HG02623 (cell line): Measurements from ENCODE around the gene C4A.
"Not testable (repeated sequence)": the region's sequence is repeated elsewhere in the genome, so short reads cannot be mapped to it uniquely, and the experiment has no call there.

ENCODE experiments used
- ATAC-seq: cut with Tn5 transposase; IDR thresholded peaks from one replicate; pipeline ENCODE4 v1.9.1; 2021; ENCODE audit warnings: moderate library complexity; ENCODE audit not compliant: unreplicated experiment

Gene C4A

DNA sequence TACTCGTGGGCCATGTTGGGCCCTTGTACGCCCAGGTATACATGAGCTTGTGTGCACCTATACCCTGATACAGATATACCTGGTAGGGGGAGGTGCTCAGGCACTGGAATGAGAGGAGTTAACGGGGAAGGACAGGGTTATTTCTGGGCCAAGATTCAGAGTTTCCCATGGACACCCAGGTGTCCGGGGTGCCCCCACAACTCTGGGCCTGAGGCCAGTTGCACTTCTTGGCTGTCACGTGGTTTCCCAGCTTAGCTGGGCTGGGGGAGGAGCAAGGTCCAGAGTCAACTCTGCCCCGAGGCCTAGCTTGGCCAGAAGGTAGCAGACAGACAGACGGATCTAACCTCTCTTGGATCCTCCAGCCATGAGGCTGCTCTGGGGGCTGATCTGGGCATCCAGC lies at the start of gene C4A:
Gene C4A, plus strand, starts transcription at position 314 of the 400 bp plus-strand sequence. Its CDS starts 51 bp downstream, at position 365.
- not testable (repeated sequence) for ATAC-seq

GRCh38 chr6:31932137-31932536 lies 49.7 kb upstream of the C4A start:
- not testable (repeated sequence) for ATAC-seq

DNA sequence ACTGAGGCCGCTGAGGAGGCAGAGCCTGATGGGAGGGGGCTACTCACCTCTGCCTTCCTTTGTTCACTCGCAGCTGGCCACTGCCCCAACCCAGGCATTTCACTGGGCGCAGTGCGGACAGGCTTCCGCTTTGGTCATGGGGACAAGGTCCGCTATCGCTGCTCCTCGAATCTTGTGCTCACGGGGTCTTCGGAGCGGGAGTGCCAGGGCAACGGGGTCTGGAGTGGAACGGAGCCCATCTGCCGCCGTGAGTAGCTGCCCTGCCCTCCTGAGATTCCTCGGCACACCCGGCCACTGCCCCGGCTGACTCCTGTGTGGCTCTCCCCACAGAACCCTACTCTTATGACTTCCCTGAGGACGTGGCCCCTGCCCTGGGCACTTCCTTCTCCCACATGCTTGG lies 48.3 kb upstream of the C4A start:
- no peak for ATAC-seq

- ATAC-seq = no peak
Measured at GRCh38 chr6:31935021-31935420, 46.8 kb upstream of the C4A start.

GRCh38 chr6:31935823-31936222 lies 46.0 kb upstream of the C4A start:
- no peak for ATAC-seq

- no peak for ATAC-seq
Measured at GRCh38 chr6:31940256-31940664, 41.6 kb upstream of the C4A start.

DNA sequence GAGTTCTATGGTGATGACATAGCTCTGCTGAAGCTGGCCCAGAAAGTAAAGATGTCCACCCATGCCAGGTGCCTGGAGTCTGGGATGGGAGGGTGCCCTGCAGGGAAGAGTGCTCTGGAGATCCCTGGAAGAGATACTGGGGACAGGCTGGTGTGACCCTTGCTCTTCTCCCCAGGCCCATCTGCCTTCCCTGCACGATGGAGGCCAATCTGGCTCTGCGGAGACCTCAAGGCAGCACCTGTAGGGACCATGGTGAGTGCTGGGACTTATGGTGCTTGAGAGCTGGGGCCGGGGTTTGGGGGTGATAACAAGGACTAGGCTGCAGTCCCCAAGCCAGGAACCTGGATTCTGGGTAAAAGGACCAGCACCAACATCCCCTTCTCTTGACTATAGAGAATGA lies 38.1 kb upstream of the C4A start:
- ATAC-seq = no peak

- no peak for ATAC-seq
Measured at GRCh38 chr6:31945154-31945506, 36.7 kb upstream of the C4A start.

- ATAC-seq = no peak
Measured at GRCh38 chr6:31945507-31946369, 36.1 kb upstream of the C4A start, which contains the start of gene CFB. TSS of gene CFB (plus strand) at chr6:31946095. CDS start at chr6:31946222, 127 bp downstream.

DNA sequence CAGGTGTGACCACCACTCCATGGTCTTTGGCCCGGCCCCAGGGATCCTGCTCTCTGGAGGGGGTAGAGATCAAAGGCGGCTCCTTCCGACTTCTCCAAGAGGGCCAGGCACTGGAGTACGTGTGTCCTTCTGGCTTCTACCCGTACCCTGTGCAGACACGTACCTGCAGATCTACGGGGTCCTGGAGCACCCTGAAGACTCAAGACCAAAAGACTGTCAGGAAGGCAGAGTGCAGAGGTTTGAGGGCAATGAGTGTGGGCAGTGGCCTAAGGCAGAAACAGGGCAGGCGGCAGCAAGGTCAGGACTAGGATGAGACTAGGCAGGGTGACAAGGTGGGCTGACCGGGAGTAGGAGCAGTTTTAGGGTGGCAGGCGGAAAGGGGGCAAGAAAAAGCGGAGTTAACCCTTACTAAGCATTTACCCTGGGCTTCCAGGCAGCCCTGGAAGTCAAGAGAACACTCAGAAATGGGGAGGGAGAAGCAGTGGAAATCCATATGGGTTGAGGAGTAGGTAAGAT lies 35.4 kb upstream of the C4A start:
- ATAC-seq = no peak

- no peak for ATAC-seq
Measured at GRCh38 chr6:31947070-31947675, 34.7 kb upstream of the C4A start.

GRCh38 chr6:31947864-31948263 lies 34.0 kb upstream of the C4A start:
- ATAC-seq = no peak

GRCh38 chr6:31948306-31948705 lies 33.6 kb upstream of the C4A start:
- no peak for ATAC-seq

DNA sequence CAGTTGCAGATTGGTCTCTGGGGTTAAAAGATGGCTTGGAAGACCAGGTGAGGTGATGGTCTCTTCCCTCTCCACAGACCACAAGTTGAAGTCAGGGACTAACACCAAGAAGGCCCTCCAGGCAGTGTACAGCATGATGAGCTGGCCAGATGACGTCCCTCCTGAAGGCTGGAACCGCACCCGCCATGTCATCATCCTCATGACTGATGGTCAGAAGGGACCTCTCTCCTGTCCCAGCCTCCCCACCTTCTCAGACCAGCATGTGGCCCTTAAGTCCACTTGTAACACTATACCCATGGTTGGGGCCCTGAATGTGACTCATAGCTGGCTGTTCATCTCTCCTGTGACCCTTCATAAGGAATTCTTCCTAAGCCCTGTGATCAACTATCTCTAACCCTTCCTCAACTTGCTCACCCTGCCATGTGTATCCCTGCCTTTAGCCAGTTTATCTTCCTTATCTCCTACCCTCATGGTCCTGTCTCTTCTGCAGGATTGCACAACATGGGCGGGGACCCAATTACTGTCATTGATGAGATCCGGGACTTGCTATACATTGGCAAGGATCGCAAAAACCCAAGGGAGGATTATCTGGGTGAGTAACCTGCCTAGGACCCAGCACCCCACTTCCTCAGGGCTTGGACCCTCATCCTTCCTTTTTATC lies 33.0 kb upstream of the C4A start:
- no peak for ATAC-seq

- ATAC-seq = no peak
Measured at GRCh38 chr6:31949926-31950548, 31.8 kb upstream of the C4A start.

- no peak for ATAC-seq
Measured at GRCh38 chr6:31952140-31952805, 29.6 kb upstream of the C4A start.

GRCh38 chr6:31952890-31953289 lies 29.0 kb upstream of the C4A start:
- no peak for ATAC-seq

DNA sequence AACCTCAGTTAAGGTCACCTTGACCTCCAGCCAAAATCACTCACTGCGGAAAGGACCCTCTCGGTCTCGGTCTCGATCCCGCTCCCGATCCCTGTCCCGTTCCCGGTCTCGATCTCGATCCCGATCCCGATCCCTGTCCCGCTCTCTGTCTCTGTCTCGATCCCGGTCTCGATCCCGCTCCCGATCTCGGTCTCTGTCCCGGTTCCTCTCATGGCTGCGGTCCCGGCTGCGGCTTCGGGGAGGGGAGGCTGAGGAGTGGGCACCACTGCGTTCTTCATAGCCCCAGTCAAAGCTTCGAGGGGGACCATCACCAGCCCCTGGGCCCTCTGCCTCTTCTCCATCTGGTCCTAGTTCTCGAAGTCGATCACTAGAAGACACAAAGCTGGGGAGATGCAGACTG lies 27.3 kb upstream of the C4A start:
- ATAC-seq = no peak

- ATAC-seq = no peak
Measured at GRCh38 chr6:31956796-31957195, 25.1 kb upstream of the C4A start.

DNA sequence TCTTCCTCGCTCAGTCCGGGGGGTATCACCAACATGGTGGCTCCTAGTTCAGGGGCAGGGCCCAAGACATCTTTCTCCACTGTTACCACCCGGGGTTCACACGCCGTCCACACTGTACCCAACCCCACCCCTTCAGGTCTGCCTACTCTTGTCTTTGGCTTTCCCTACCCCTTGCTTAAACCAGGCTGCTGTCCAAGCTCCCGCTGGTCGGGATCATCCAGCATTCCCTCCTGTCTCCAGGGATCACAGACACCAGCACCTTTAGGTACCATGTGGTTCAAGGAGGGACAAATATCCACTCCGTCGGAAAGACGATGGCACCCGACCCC lies 23.5 kb upstream of the C4A start:
- ATAC-seq = no peak
